ENCODE measurements around the gene AAMDC. TPM values are rescaled to one million over a fixed set of nuclear protein-coding genes. Genes with fewer than 3 reads are reported as not detected.

Gene AAMDC
- total RNA-seq, 1 experiment from 2014 or later, result 20.7 TPM

DNA sequence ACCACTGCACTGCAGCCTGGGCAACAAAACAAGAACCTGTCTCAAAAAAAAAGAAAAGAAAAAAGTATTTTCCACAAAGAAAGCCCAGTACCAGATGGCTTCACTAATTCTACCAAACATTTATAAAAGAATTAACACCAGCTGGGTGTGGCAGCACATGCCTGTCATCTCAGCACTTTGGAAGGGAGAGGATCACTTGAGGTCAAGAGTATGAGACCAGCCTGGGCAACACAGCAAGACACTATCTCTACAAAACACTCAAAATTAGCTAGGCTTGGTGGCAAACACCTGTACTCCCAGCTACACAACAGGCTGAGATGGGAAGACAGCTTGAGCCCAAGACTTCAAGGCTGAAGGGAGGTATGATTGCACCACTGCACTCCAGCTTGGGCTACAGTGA lies 20.5 kb upstream of the AAMDC start:
- no peaks in the 10 kb centered on the region for H4K20me1 ChIP-seq (ENCODE audit: control insufficient read depth, insufficient read depth, insufficient read length)
- no peak overlapping the region for H3K14ac ChIP-seq (ENCODE audit: insufficient read depth, low read length)
- peaks cover 15 to 17% of the 10 kb centered on the region in 2 experiments; a peak in 3 of 4 replicates for H3K4me1 Mint-ChIP-seq
- H2BK20ac ChIP-seq (ENCODE audit: low read depth, low read length, poor library complexity, severe bottlenecking), result no peak overlapping the region
- peaks cover 1 to 3% of the 10 kb centered on the region in 2 experiments; a peak in 3 of 5 replicates for H3K9me3 Mint-ChIP-seq
- no peak overlapping the region for H2BK120ac ChIP-seq (ENCODE audit: low read depth, low read length, poor library complexity, severe bottlenecking)
- H3K27ac Mint-ChIP-seq, result peak overlapping the region in 1 of 3 experiments; percentile 78; a peak in 1 of 7 replicates
- H3K36me3 Mint-ChIP-seq (ENCODE audit: insufficient read depth in 1 of 3, low read depth in 3 of 3), result peaks cover 12 to 20% (median 18%) of the 10 kb centered on the region in 3 experiments
- H4K91ac ChIP-seq (ENCODE audit: insufficient read length, low read depth, low read length), result no peak overlapping the region
- no peaks in the 10 kb centered on the region for H3K23me2 ChIP-seq (ENCODE audit: insufficient read length, low read depth, low read length, poor library complexity, severe bottlenecking)
- H3K27me3 Mint-ChIP-seq (ENCODE audit: low read depth), result no peaks in the 10 kb centered on the region
- no peak overlapping the region for H3K56ac ChIP-seq (ENCODE audit: insufficient read length, low read depth, low read length)
- H3K4me2 ChIP-seq (ENCODE audit: insufficient read depth, insufficient read length, low read length), result no peak overlapping the region
- H3T11ph ChIP-seq (ENCODE audit: low read length), result no peak overlapping the region
- no peak overlapping the region for H3K4me3 Mint-ChIP-seq
- H3K9me3 ChIP-seq (ENCODE audit: control insufficient read depth, low read depth, low read length), result no peaks in the 10 kb centered on the region
- H2BK12ac ChIP-seq (ENCODE audit: insufficient read length, low read depth, low read length), result no peak overlapping the region
- TF ChIP-seq, protein P1, sequence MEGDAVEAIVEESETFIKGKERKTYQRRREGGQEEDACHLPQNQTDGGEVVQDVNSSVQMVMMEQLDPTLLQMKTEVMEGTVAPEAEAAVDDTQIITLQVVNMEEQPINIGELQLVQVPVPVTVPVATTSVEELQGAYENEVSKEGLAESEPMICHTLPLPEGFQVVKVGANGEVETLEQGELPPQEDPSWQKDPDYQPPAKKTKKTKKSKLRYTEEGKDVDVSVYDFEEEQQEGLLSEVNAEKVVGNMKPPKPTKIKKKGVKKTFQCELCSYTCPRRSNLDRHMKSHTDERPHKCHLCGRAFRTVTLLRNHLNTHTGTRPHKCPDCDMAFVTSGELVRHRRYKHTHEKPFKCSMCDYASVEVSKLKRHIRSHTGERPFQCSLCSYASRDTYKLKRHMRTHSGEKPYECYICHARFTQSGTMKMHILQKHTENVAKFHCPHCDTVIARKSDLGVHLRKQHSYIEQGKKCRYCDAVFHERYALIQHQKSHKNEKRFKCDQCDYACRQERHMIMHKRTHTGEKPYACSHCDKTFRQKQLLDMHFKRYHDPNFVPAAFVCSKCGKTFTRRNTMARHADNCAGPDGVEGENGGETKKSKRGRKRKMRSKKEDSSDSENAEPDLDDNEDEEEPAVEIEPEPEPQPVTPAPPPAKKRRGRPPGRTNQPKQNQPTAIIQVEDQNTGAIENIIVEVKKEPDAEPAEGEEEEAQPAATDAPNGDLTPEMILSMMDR (conservative IDR thresholded peaks at IDR 0.05), result no peak
- no peak overlapping the region for H2BK15ac ChIP-seq (ENCODE audit: low read depth, low read length)
- no peak overlapping the region for H3K9ac ChIP-seq (ENCODE audit: extremely low read depth, insufficient read length, low read length)
- H3K79me2 ChIP-seq (ENCODE audit: insufficient read depth, low read length), result peaks cover 21% of the 10 kb centered on the region; the same call in 1 of the 2 replicates
- no peak overlapping the region for H3K18ac ChIP-seq (ENCODE audit: insufficient read length, low read depth, low read length)
- H2BK5ac ChIP-seq (ENCODE audit: insufficient read length, low read length), result no peak overlapping the region
- no peak overlapping the region for H4K8ac ChIP-seq (replicated peaks; ENCODE audit: insufficient read length, low read depth, low read length)
- no peaks in the 10 kb centered on the region for H3K27me3 ChIP-seq (ENCODE audit: insufficient read depth, low read length)
- no peak overlapping the region for H3K23ac ChIP-seq (ENCODE audit: insufficient read length, low read depth, low read length)
- no peak for DNase-seq
- H3K79me1 ChIP-seq (ENCODE audit: insufficient read depth, low read depth, low read length, poor library complexity, severe bottlenecking), result peaks cover 5% of the 10 kb centered on the region
- H2AFZ ChIP-seq (ENCODE audit: low read length), result no peak overlapping the region
- no peaks in the 10 kb centered on the region for H3K4me1 ChIP-seq (ENCODE audit: insufficient read depth, low read length)
- H3K4ac ChIP-seq (ENCODE audit: low read depth, low read length), result no peak overlapping the region
- H4K5ac ChIP-seq (ENCODE audit: insufficient read length, low read depth, low read length), result no peak overlapping the region
- no peak overlapping the region for H3K27ac ChIP-seq (ENCODE audit: insufficient read length, low read depth, low read length)
- no peak overlapping the region for H2AK5ac ChIP-seq (ENCODE audit: insufficient read length, low read length)

Measured in H9 (cell line).